Vagina (tissue), 2 donors: ENCODE measurements around the gene KIF1B.

Experiments
- POLR2A ChIP-seq, 2 donors: fragments of 450-650 bp; IDR thresholded peaks; one replicate each; pipeline ENCODE4 v1.6.1; 2017; ENCODE audit warnings: antibody characterized with exemption in 2 of 2, mild to moderate bottlenecking in 2 of 2, moderate library complexity in 2 of 2
- POLR2AphosphoS5 ChIP-seq, 2 donors: sonication (generic); formaldehyde crosslinking; IDR thresholded peaks; one replicate each; pipeline ENCODE4 v1.9.0; 2017; ENCODE audit warnings: antibody characterized with exemption in 2 of 2, mild to moderate bottlenecking in 2 of 2, low read depth in 1 of 2; ENCODE audit not compliant: insufficient read depth in 1 of 2
- TF ChIP-seq, protein P1 (sequence below), 3 experiments: fragments of 450-650 bp in 2 of 3; fragments of 200-600 bp in 1 of 3; sonication (generic) in 1 of 3; IDR thresholded peaks; one replicate each; pipeline ENCODE4 v1.5.1; 2017 to 2019; ENCODE audit warnings: antibody characterized with exemption in 3 of 3, mild to moderate bottlenecking in 2 of 3, moderate library complexity in 2 of 3

DNA sequence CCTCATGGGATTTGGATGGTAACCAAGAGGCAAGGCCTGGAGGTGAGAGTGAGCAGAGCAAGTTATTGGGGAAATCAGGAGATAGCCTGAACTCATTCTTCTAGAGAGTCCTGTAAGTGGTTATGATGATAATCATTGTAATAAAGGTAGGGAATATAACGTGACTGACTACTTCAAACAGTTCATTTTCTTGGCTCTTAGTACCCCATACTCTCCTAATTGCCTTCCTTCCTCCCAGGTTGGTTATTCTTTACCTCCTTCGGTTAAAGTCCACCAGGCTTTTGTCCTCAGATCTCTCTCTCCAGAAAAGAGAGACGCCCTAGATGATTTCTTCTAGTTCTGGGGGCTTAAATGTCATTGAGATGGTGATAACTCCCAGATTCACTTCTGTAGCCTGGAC lies 35.3 kb downstream of the KIF1B start:
- TF ChIP-seq, protein P1, sequence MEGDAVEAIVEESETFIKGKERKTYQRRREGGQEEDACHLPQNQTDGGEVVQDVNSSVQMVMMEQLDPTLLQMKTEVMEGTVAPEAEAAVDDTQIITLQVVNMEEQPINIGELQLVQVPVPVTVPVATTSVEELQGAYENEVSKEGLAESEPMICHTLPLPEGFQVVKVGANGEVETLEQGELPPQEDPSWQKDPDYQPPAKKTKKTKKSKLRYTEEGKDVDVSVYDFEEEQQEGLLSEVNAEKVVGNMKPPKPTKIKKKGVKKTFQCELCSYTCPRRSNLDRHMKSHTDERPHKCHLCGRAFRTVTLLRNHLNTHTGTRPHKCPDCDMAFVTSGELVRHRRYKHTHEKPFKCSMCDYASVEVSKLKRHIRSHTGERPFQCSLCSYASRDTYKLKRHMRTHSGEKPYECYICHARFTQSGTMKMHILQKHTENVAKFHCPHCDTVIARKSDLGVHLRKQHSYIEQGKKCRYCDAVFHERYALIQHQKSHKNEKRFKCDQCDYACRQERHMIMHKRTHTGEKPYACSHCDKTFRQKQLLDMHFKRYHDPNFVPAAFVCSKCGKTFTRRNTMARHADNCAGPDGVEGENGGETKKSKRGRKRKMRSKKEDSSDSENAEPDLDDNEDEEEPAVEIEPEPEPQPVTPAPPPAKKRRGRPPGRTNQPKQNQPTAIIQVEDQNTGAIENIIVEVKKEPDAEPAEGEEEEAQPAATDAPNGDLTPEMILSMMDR (IDR thresholded peaks at IDR 0.05): no peak
- TF ChIP-seq POLR2AphosphoS5 (IDR thresholded peaks at IDR 0.05; ENCODE audit: insufficient read depth in 1 of 2, low read depth in 1 of 2) (no peak), POLR2A (IDR thresholded peaks at IDR 0.05) (no peak)
